Measurements from ENCODE around the gene CNNM2.

CNNM2 gene

GRCh38 chr10:103086799-103087198, 168.7 kb downstream of the CNNM2 start:
- no peaks in the 10 kb centered on the region for H3K27me3 ChIP-seq
- H3K9me3 ChIP-seq = no peaks in the 10 kb centered on the region
- no peak overlapping the region for H3K4me3 ChIP-seq (ENCODE audit: low read depth in 1 of 2, low read length in 1 of 2)
- peaks cover 100% of the 10 kb centered on the region for H3K36me3 ChIP-seq
- no peaks in the 10 kb centered on the region for H3K4me1 ChIP-seq (ENCODE audit: control insufficient read depth in 1 of 2, insufficient read depth in 1 of 2, low read depth in 1 of 2, low read length in 1 of 2)
- TF ChIP-seq, protein P1, sequence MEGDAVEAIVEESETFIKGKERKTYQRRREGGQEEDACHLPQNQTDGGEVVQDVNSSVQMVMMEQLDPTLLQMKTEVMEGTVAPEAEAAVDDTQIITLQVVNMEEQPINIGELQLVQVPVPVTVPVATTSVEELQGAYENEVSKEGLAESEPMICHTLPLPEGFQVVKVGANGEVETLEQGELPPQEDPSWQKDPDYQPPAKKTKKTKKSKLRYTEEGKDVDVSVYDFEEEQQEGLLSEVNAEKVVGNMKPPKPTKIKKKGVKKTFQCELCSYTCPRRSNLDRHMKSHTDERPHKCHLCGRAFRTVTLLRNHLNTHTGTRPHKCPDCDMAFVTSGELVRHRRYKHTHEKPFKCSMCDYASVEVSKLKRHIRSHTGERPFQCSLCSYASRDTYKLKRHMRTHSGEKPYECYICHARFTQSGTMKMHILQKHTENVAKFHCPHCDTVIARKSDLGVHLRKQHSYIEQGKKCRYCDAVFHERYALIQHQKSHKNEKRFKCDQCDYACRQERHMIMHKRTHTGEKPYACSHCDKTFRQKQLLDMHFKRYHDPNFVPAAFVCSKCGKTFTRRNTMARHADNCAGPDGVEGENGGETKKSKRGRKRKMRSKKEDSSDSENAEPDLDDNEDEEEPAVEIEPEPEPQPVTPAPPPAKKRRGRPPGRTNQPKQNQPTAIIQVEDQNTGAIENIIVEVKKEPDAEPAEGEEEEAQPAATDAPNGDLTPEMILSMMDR (IDR thresholded peaks at IDR 0.05) = no peak
- H3K27ac ChIP-seq = no peak overlapping the region

DNA sequence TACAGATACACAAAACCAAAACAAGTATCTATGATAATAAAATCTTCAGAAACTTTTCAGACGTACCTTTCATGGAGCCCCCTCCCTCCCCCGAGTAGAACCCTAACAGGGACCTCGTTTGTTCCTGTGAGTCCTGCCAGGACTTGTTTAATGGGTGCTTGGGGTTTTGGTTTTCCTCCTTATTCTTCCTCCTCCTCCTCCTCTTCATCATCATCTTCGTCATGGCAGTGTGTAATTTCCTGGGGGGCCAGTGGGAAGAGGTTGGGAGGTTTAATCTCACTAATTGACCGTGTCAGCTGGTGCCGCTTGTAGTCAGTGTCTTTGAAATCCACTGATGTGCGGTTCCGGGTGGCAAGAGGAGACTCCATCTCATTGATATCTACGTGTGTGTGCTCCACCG, 171.4 kb downstream of the CNNM2 start:
- H3K4me1 ChIP-seq (ENCODE audit: control insufficient read depth in 1 of 2, insufficient read depth in 1 of 2, low read depth in 1 of 2, low read length in 1 of 2) = no peaks in the 10 kb centered on the region
- H3K27ac ChIP-seq = no peak overlapping the region
- no peaks in the 10 kb centered on the region for H3K27me3 ChIP-seq
- H3K9me3 ChIP-seq = no peaks in the 10 kb centered on the region
- no peak overlapping the region for H3K4me3 ChIP-seq (ENCODE audit: low read depth in 1 of 2, low read length in 1 of 2)
- H3K36me3 ChIP-seq = peaks cover 100% of the 10 kb centered on the region
- TF ChIP-seq, protein P1 (IDR thresholded peaks at IDR 0.05) = no peak

DNA sequence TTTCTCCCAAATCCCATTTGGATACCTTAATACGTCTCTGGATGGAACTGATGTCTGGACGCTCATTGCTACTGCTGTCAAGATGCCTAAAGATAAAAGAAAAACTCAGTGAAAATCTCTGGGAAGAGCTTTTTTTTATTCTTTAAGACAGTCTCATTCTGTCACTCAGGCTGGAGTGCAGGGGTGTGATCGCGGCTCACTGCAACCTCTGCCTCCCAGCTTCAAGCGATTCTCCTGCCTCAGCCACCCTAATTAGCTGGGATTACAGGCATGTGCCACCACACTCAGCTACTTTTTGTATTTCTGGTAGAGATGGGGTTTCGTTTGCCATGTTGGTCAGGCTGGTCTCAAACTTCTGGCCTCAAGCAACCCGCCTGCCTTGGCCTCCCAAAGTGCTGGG, 172.8 kb downstream of the CNNM2 start:
- Histone ChIP-seq H3K36me3 (peaks cover 100% of the 10 kb centered on the region), H3K4me1 (ENCODE audit: control insufficient read depth in 1 of 2, insufficient read depth in 1 of 2, low read depth in 1 of 2, low read length in 1 of 2) (no peaks in the 10 kb centered on the region), H3K9me3 (no peaks in the 10 kb centered on the region), H3K27ac (no peak overlapping the region), H3K4me3 (ENCODE audit: low read depth in 1 of 2, low read length in 1 of 2) (no peak overlapping the region), H3K27me3 (no peaks in the 10 kb centered on the region)
- TF ChIP-seq, protein P1 (IDR thresholded peaks at IDR 0.05) = no peak

DNA sequence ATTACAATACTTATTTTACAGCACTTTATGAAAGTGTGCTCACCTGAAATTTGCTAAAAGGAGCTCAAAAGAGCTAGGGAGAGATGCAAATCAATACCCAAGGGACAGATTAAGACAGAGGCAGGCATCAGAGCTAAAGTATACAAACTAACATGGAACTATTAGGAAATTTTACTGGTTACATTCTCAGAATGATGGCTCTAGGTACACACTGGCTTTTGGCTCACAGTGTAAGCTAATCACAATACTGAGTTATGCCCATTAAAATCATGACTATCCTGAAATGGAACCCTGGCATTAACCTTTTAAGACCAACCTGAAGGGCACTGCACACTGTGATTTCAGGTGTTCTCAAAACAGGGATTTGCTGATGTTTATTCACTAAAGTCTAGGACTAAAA, 176.9 kb downstream of the CNNM2 start:
- no peak overlapping the region for H3K4me3 ChIP-seq (ENCODE audit: low read depth in 1 of 2, low read length in 1 of 2)
- H3K4me1 ChIP-seq (ENCODE audit: control insufficient read depth in 1 of 2, insufficient read depth in 1 of 2, low read depth in 1 of 2, low read length in 1 of 2) = no peaks in the 10 kb centered on the region
- H3K36me3 ChIP-seq = peaks cover 100% of the 10 kb centered on the region
- H3K27ac ChIP-seq = no peak overlapping the region
- H3K9me3 ChIP-seq = no peaks in the 10 kb centered on the region
- TF ChIP-seq, protein P1 (IDR thresholded peaks at IDR 0.05) = no peak
- H3K27me3 ChIP-seq = no peaks in the 10 kb centered on the region

DNA sequence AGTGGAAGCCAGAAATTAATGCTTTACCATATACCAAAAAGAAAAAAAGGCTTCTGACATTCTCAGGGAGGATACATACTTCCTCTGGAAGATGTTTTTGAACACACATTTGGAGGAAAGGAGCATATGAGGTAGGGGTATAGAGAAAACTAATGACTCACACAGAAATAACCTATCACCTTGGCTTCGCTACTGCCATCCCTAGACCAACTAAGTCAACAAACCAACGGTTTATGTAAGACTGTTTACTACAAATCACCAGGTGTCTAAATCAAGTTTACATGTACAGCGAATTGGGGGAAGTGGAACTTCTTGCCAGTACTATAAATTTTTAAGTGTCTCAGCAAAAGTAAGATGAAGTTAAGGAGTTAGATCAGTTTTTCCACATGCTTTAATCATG, 178.0 kb downstream of the CNNM2 start:
- Histone ChIP-seq H3K27me3 (no peaks in the 10 kb centered on the region), H3K36me3 (peaks cover 100% of the 10 kb centered on the region), H3K27ac (no peak overlapping the region), H3K4me3 (ENCODE audit: low read depth in 1 of 2, low read length in 1 of 2) (no peak overlapping the region), H3K9me3 (no peaks in the 10 kb centered on the region), H3K4me1 (ENCODE audit: control insufficient read depth in 1 of 2, insufficient read depth in 1 of 2, low read depth in 1 of 2, low read length in 1 of 2) (no peaks in the 10 kb centered on the region)
- TF ChIP-seq, protein P1 (IDR thresholded peaks at IDR 0.05) = no peak

DNA sequence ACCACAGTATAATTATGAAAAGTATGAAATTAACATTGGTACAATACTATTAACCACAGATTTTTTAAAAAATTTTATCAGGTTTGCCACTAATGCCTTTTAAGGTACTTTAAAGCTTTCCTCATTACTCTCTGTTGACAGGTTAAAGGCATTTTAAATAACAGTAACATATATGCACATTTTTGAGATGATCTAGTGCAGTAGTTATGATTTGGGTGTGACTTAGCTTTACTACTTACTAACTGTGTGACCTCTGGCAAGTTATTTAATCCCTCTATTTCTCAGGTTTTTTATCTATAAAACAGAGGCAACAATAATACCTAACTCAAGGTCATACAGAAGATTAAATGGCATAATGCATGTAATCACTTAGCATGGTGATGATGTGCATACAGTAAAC, 180.1 kb downstream of the CNNM2 start:
- Histone ChIP-seq H3K9me3 (no peaks in the 10 kb centered on the region), H3K36me3 (peaks cover 99% of the 10 kb centered on the region), H3K27ac (no peak overlapping the region), H3K4me1 (ENCODE audit: control insufficient read depth in 1 of 2, insufficient read depth in 1 of 2, low read depth in 1 of 2, low read length in 1 of 2) (no peaks in the 10 kb centered on the region), H3K27me3 (no peaks in the 10 kb centered on the region), H3K4me3 (ENCODE audit: low read depth in 1 of 2, low read length in 1 of 2) (no peak overlapping the region)
- TF ChIP-seq, protein P1 (IDR thresholded peaks at IDR 0.05) = no peak

Measured in neutrophil (primary cell).